ENCODE data around the gene PPIL6. TPM values are rescaled to one million over a fixed set of nuclear protein-coding genes. Genes with fewer than 3 reads are reported as not detected.

PPIL6 gene
- total RNA-seq, 3 donors from 2014 or later (not counting 1 experiment from before 2014, with no cell fraction given), result 0.28 to 0.70 (median 0.40) TPM

DNA sequence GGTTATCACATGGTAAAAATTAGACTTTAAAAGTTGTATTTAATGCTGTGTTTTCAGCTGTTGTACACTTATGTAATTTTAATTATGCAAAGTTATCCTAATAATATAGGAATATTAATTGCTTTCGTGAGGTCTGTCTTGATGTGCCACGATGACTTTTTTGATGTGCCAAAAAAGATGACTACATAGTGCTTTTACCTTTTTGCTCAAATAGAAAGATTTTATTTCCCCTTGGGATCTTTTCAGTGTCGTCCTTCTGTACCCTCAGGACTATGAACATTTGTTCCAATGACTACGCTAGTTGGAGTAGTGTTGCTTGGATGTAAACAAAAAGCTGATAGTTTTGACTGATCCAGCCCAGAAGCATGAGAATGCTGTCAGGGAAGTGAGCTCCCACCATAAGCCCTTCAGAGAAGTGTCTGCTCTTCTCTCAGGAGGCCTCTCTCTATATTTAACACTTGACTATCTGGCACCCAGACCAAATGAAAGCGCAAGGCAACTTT is 56.9 kb downstream of the PPIL6 start:
- H3K4me3 ChIP-seq (ENCODE audit: low read length), result peak overlapping the region; percentile 95
- H3K27me3 ChIP-seq (ENCODE audit: control insufficient read depth, insufficient read depth, low read length), result no peaks in the 10 kb centered on the region
- H3K4me3 Mint-ChIP-seq, result peak overlapping the region; percentile 96

DNA sequence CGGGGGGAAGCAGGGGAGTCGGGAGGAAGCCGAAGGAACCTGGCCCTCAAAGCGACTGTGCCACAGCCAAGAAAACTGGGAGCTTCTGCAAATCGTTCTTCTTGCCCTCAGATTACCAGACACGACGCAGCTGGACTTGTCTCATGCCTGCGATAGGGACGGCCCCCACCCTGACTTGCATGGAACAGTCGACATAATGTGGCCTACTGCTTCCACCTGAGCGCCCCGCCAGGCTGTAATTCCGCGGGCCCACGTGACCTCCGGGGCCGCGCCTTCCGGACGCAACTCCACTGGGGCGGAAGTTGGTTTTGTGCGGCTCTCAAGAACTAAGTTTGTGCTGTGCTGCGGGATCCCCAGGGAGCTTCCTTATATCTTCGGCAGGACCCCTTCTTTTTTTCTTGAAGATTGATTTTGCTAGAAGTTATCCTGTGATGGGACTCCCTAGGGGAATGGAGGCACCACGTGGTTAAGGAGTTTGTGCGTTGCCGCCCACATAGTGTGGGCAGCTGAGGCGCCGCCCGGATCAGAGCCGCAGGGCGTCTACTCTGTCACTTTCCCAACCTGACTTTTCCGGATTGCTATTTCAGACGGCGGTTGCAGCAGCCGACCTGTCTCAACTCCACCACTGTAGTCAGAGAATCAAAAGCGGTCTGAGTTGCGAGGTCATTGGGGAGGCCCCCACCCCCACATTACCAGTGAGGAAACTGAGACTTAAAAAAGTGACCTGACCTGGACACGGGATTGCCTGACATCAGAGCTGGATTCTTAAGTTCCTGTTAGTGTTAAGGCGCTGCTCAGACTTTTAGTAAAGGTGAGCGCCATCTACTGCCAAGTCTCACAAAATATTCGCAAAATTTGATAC is 57.6 kb downstream of the PPIL6 start:
- peaks cover 55 to 64% of the 10 kb centered on the region in 2 donors for H3K4me1 Mint-ChIP-seq
- Histone ChIP-seq H3K27me3 (ENCODE audit: control insufficient read depth, insufficient read depth, low read length) (no peaks in the 10 kb centered on the region), H3K27ac (ENCODE audit: low read length) (peak overlapping the region; percentile 93), H3K9me3 (ENCODE audit: control insufficient read depth, insufficient read depth, low read length) (no peaks in the 10 kb centered on the region), H3K4me1 (ENCODE audit: control insufficient read depth, insufficient read depth, low read length) (peaks cover 15% of the 10 kb centered on the region), H3K36me3 (ENCODE audit: control insufficient read depth, insufficient read depth, low read length) (peaks cover 5% of the 10 kb centered on the region), H3K4me3 (ENCODE audit: low read length) (peak overlapping the region; percentile 95)
- TF ChIP-seq, protein P1, sequence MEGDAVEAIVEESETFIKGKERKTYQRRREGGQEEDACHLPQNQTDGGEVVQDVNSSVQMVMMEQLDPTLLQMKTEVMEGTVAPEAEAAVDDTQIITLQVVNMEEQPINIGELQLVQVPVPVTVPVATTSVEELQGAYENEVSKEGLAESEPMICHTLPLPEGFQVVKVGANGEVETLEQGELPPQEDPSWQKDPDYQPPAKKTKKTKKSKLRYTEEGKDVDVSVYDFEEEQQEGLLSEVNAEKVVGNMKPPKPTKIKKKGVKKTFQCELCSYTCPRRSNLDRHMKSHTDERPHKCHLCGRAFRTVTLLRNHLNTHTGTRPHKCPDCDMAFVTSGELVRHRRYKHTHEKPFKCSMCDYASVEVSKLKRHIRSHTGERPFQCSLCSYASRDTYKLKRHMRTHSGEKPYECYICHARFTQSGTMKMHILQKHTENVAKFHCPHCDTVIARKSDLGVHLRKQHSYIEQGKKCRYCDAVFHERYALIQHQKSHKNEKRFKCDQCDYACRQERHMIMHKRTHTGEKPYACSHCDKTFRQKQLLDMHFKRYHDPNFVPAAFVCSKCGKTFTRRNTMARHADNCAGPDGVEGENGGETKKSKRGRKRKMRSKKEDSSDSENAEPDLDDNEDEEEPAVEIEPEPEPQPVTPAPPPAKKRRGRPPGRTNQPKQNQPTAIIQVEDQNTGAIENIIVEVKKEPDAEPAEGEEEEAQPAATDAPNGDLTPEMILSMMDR (IDR thresholded peaks at IDR 0.05), result peak; percentile 79
- H3K4me3 Mint-ChIP-seq, result peak overlapping the region; percentile 96
- H3K36me3 Mint-ChIP-seq, result no peaks in the 10 kb centered on the region
- H3K9me3 Mint-ChIP-seq, result no peaks in the 10 kb centered on the region
- intact Hi-C loops (cut with micrococcal nuclease), result loop anchor here (1.0 to 10.0 kb wide), 13 partner anchors 57 to 1561 kb away; partner anchors contain the start of genes CDK19, CEP57L1, PPIL6 and SCML4
- peak overlapping the region; percentile 88 to 98 for H3K27ac Mint-ChIP-seq
- peak; percentile 65 to 82 (median 72) for ATAC-seq
- WGBS (ENCODE audit: insufficient coverage), result 0% methylated on average over 42 of the region's 42 CpGs
- DNase-seq, result peak; percentile 93 to 97
- no peaks in the 10 kb centered on the region for H3K27me3 Mint-ChIP-seq (ENCODE audit: low read depth in 2 of 2)

More for the DNA sequence above, 56.9 kb downstream of the PPIL6 start:
- Histone ChIP-seq H3K4me1 (ENCODE audit: control insufficient read depth, insufficient read depth, low read length) (peaks cover 12% of the 10 kb centered on the region), H3K36me3 (ENCODE audit: control insufficient read depth, insufficient read depth, low read length) (peaks cover under 1% of the 10 kb centered on the region), H3K27ac (ENCODE audit: low read length) (peak overlapping the region; percentile 93), H3K9me3 (ENCODE audit: control insufficient read depth, insufficient read depth, low read length) (no peaks in the 10 kb centered on the region)
- Mint-ChIP-seq H3K36me3 (no peaks in the 10 kb centered on the region), H3K27ac (peak overlapping the region; percentile 88 to 98), H3K27me3 (ENCODE audit: low read depth in 2 of 2) (no peaks in the 10 kb centered on the region), H3K9me3 (no peaks in the 10 kb centered on the region), H3K4me1 (peaks cover 49 to 58% of the 10 kb centered on the region in 2 donors)
- TF ChIP-seq, protein P1 (IDR thresholded peaks at IDR 0.05), result peak; percentile 44
- WGBS (ENCODE audit: insufficient coverage), result 3% methylated on average over 3 of the region's 5 CpGs
- intact Hi-C loops (cut with micrococcal nuclease), result loop anchor here (1.0 to 10.0 kb wide), 11 partner anchors 57 to 1561 kb away; partner anchors contain the start of genes CDK19, PPIL6, SCML4 and SMPD2
- DNase-seq (peak in 1 of 2 donors; percentile 23), ATAC-seq (no peak)

DNA sequence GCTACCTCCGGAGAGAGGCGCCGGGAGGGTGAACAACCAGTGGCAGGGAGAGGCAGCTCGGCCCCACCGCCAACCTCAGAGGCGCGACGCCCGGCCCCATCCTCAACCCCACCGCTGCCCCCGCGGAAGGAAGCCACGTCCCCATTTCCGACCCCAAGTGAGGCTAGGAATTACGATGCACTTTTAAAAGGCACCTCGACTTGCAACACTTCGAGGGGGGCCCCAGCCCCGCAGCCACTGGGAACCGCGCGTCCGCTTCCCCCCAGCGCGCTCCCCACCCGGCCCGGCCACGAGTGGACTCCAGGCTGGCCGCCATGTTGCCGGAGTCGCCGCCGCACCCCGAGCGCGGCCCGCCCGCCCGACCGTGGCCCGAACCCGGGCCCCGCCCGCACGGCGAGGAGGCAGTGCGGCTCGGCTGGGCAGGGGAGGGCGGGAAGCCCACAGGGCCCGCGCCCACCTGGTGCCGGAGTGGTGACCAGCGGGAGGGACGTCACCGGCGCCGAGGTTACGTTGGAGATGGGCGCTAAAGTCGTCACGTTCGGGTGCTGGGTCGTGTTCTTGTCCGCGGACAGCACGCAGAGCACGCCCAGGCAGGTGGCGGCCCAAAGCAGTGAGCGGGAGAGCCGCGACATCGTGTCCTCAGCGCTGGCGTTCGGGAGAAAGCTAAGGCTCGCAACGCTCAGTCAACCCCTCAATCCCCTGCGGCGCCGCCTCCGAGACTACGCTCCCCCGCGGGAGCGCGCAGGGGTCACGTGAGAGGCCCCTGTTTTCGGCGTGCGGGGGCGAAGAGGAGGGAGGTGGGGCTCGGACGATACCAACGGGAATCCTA is 58.5 kb downstream of the PPIL6 start, which contains the start of gene CD164:
CD164 (minus strand) TSS at position 721 of the 829 bp plus-strand sequence; CDS start at position 632, 89 bp downstream.
- no peaks in the 10 kb centered on the region for H3K27me3 Mint-ChIP-seq (ENCODE audit: low read depth in 2 of 2)
- under 1% methylated on average over 93 of the region's 93 CpGs for WGBS (ENCODE audit: insufficient coverage)
- DNase-seq, result peak; percentile 80 to 98
- peak; percentile 63 to 83 (median 63) for ATAC-seq
- peaks cover 64 to 70% of the 10 kb centered on the region in 2 donors for H3K4me1 Mint-ChIP-seq
- no peaks in the 10 kb centered on the region for H3K9me3 ChIP-seq (ENCODE audit: control insufficient read depth, insufficient read depth, low read length)
- no peaks in the 10 kb centered on the region for H3K27me3 ChIP-seq (ENCODE audit: control insufficient read depth, insufficient read depth, low read length)
- H3K27ac ChIP-seq (ENCODE audit: low read length), result peak within 1 kb of the TSS; percentile 93
- intact Hi-C loops (cut with micrococcal nuclease), result loop anchor here (1.0 to 10.0 kb wide), 10 partner anchors 101 to 1560 kb away; partner anchors contain the start of genes CDK19, CEP57L1, SCML4 and SNX3
- peak within 1 kb of the TSS; percentile 96 for H3K4me3 Mint-ChIP-seq
- H3K4me1 ChIP-seq (ENCODE audit: control insufficient read depth, insufficient read depth, low read length), result peaks cover 15% of the 10 kb centered on the region
- peak within 1 kb of the TSS; percentile 95 for H3K4me3 ChIP-seq (ENCODE audit: low read length)
- peak within 1 kb of the TSS; percentile 88 to 98 for H3K27ac Mint-ChIP-seq
- peaks cover 13% of the 10 kb centered on the region for H3K36me3 ChIP-seq (ENCODE audit: control insufficient read depth, insufficient read depth, low read length)
- TF ChIP-seq, protein P1 (IDR thresholded peaks at IDR 0.05), result no peak
- no peaks in the 10 kb centered on the region for H3K36me3 Mint-ChIP-seq
- H3K9me3 Mint-ChIP-seq, result no peaks in the 10 kb centered on the region

All from natural killer cell (primary cell).